ENCODE results near the gene RXRA.

The RXRA gene

DNA sequence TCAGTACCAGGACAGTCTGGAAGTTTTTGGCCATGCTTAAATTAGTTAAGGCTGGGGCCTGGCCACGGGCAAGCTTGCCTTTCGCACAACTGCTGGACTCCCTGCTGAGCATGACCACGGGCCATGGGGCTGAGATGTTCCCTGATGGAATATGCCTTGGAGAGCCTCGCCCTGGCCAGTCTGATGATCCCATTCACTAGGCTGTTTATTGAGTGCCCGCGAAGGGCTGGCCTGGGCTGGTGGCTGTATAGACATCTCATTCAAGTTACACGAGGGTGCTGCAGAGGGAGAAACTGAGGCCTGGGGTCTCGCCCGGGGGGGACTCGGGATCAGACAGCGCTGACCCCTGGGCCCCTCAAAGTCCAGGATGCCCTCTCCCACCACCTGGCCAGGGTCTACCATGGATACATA lies 7.8 kb upstream of the RXRA start:
- no peak overlapping the region for H3K27ac ChIP-seq
- TF ChIP-seq, protein P1, sequence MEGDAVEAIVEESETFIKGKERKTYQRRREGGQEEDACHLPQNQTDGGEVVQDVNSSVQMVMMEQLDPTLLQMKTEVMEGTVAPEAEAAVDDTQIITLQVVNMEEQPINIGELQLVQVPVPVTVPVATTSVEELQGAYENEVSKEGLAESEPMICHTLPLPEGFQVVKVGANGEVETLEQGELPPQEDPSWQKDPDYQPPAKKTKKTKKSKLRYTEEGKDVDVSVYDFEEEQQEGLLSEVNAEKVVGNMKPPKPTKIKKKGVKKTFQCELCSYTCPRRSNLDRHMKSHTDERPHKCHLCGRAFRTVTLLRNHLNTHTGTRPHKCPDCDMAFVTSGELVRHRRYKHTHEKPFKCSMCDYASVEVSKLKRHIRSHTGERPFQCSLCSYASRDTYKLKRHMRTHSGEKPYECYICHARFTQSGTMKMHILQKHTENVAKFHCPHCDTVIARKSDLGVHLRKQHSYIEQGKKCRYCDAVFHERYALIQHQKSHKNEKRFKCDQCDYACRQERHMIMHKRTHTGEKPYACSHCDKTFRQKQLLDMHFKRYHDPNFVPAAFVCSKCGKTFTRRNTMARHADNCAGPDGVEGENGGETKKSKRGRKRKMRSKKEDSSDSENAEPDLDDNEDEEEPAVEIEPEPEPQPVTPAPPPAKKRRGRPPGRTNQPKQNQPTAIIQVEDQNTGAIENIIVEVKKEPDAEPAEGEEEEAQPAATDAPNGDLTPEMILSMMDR (IDR thresholded peaks at IDR 0.05): no peak
- no peak for TF ChIP-seq ZFX (IDR thresholded peaks at IDR 0.05; ENCODE audit: borderline replicate concordance)

DNA sequence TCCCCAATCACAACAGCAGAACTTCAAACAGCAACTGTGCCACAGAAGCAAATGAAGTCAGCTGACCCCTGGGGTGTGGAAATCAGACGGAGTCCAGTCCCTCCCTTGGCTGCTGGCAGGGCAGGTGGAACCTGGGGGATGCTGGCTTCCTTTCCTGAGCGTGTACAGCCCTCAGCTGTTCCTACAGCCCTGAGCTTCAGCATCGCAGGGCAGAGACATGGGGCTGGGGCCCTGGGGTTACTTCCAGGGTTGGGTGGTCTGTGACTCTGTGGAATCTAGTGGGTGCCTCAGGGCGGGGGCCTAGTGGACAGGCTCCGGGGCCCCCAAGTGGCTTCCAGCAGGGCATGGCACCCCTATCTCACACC lies 7.3 kb upstream of the RXRA start:
- H3K27ac ChIP-seq: no peak overlapping the region

DNA sequence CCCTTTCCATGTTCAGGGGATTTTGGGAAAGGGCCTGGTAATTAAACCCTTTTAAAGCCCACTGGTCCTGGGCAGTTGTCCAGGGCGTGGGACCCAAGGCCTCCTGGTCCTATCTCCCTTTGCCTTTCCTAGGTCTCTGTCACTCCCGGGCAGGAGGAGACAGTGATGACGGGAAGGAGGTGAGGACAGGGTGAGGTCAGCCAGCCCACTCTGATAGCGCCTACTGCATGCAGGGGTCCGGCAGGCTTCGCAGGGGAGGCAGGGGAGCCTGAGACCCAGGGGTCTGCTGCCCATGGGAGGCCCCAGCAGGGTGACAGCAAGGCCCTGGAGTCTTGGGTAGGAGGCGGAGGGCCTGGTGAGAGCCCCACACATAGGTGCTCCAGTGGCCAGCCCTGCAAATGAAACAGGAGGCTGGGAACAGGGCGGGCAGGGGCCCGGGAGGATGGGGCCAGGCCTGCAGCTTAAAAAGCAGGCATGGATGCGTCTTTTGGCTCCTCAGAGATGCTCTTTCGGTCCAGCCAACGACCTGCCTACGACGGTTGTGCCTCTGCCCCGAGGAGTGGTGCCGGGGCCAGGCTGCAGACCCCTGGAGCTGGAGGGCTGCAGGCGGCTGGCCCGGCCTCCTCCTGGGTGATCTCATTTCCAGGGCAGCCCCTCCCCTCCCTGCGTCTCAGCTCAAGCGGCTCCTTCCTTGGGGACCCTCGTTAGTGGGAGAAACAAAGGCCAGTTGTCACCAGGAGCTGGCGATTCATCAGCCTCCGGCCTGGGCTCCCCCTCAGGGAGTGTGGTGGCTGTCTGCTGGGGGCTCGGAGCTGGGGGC lies 6.7 kb upstream of the RXRA start:
- no peak overlapping the region for H3K27ac ChIP-seq
- TF ChIP-seq, protein P1 (IDR thresholded peaks at IDR 0.05): no peak
- no peak for TF ChIP-seq ZFX (IDR thresholded peaks at IDR 0.05; ENCODE audit: borderline replicate concordance)

More for the DNA sequence above, 7.3 kb upstream of the RXRA start:
- TF ChIP-seq, protein P1 (IDR thresholded peaks at IDR 0.05): no peak
- no peak for TF ChIP-seq ZFX (IDR thresholded peaks at IDR 0.05; ENCODE audit: borderline replicate concordance)

DNA sequence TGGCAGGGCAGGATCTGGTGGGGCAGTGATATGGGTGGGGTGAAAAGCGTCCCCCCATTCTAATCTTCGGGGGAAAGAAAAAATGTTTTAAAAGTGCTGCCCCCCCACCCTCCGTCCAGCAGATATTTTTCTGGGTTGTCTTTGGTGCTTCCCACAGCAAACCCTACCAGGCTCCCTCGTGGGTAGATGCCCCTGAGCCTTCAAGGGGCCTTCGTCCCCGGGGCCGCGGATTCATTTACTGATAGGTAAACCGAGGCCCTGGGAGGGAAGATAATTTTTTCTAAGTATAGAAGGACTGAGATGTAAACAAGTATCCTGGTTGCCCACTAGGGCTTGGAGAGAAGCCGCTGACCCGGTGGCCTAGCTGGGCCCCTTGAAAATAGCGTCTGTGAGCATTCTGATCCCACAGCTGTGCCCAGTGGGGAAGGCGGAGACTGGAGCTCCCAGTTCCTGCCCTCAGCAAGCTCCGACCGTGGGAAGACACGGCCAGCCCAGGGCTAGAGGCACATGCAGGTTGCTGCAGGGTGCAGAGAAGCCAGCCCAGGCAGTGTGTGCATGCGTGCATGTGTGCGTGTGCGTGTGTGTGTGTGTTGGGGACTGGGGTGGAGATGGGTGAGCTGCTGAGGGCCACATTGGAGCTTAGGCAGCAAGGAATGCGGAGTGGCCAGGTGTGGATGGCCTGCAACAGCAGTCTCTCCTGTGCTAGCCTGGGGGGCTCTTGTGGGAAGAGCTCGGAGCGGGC lies 6.0 kb upstream of the RXRA start:
- no peak overlapping the region for H3K27ac ChIP-seq
- TF ChIP-seq ZFX (IDR thresholded peaks at IDR 0.05; ENCODE audit: borderline replicate concordance): no peak

DNA sequence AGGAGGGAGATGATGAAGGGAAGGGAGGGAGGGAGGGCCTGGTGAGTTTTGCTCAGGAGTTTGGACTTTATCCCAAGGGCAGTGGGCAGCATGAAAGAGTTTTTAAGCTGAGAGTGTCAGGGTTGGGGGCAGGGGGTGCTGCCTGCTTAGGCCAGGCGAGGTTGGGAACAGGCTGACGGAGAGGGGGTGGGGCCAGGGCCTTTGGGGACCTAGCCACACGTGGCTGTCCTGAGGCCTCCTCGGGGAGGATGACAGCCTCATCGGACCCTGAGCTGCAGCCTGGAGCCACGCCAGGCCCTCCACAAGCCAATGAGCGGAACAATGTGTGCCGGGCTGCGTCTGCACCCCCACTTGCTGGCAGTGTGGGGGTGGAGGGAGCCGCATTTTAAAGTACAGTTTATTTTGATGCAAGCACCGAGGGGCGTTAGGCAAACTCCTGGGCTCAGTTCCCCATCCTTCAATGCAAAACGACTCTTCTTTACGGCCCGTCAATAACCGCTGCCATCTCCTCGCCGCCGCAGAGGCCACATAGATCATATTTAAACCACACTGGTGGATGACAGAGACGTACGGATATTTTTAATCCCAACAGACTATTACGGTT lies 5.3 kb upstream of the RXRA start:
- H3K27ac ChIP-seq: no peak overlapping the region
- no peak for TF ChIP-seq ZFX (IDR thresholded peaks at IDR 0.05; ENCODE audit: borderline replicate concordance)
- TF ChIP-seq, protein P1 (IDR thresholded peaks at IDR 0.05): no peak

DNA sequence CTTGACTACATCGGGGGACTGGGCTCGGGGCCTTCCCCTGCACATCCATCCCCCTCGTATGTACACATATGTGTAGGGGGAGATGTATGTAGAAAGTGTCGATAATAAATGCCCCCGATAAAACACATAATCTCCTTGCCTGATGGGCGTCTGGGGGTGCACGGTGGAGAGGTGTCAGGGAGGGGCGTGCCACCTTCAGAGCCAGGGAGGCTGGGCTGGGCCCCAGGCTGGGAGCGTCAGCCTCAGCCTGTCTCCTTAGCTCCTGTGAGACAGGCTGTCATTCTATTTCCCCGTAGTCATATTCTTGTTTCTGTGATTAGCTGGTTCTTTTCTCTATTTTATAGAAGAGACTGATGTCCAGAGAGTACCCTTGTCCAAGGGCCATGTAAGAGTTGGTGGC lies 4.7 kb upstream of the RXRA start:
- TF ChIP-seq, protein P1 (IDR thresholded peaks at IDR 0.05): no peak
- no peak for TF ChIP-seq ZFX (IDR thresholded peaks at IDR 0.05; ENCODE audit: borderline replicate concordance)
- no peak overlapping the region for H3K27ac ChIP-seq

DNA sequence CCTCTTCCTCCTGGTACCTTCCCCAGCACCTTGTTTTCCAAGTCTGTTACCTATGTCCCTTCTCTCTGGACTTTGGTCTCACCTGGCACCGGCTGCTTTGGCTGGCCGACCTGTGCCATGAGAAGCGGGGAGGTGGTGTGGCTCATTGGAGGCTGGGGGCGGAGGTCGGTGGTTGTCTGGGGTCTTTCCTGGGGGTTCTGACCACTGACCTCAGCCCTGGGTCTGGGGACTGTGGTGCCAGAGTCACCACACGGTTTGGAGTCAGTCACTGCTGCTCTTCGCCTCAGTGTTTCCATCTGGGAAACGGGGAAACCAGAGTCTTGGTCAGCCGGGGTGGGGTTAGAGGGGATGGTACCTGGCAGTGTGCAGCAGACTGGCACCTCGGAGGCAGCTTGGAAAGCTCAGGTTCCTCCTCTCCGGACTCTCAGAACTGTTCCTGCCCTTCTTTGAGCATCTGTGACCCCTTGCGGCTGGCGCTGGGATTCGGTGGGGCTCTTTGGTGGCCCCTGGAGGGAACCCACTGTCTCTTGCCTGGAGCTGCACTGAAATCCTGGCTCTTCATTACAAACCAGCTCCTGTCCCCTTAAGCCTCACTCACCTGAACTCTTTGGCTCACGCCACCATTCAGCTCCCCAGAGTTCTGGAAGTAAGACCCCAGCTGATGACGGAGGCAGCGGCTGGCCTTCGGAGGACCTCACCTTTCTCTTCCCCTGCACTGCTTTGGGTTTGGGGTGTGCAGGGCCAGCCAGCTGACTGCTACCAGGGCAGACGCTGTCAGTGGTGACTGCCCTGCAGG lies 4.1 kb upstream of the RXRA start:
- no peak overlapping the region for H3K27ac ChIP-seq
- no peak for TF ChIP-seq ZFX (IDR thresholded peaks at IDR 0.05; ENCODE audit: borderline replicate concordance)
- TF ChIP-seq, protein P1 (IDR thresholded peaks at IDR 0.05): no peak

Data from 22Rv1 (cell line).